Suprapubic skin (tissue), 4 donors: ENCODE results near the gene NIPAL3. TPM values are rescaled to one million over a fixed set of nuclear protein-coding genes. Genes with fewer than 3 reads are reported as not detected.

Source experiments
- DNase-seq, 2 donors: peaks; one replicate each; pipeline ENCODE4 v3.0.0-alpha.2; 2019; ENCODE audit warnings: low spot score in 2 of 2
- H3K27ac ChIP-seq: fragments of 200-600 bp; sonication (generic); one replicate; pipeline ENCODE4 v1.5.1; 2019
- H3K27me3 ChIP-seq: fragments of 200-600 bp; sonication (generic); one replicate; pipeline ENCODE4 v1.5.1; 2019
- H3K36me3 ChIP-seq: fragments of 200-600 bp; sonication (generic); one replicate; pipeline ENCODE4 v1.5.1; 2019
- H3K4me1 ChIP-seq: fragments of 200-600 bp; sonication (generic); one replicate; pipeline ENCODE4 v1.5.1; 2019
- H3K4me3 ChIP-seq: fragments of 200-600 bp; sonication (generic); one replicate; pipeline ENCODE4 v1.5.1; 2019; ENCODE audit warnings: mild to moderate bottlenecking
- H3K9me3 ChIP-seq: fragments of 200-600 bp; sonication (generic); one replicate; pipeline ENCODE4 v1.5.1; 2019
- CTCF ChIP-seq, 2 donors: fragments of 200-600 bp in 1 of 2; fragments of 450-650 bp in 1 of 2; sonication (generic) in 1 of 2; IDR thresholded peaks; one replicate each; pipeline ENCODE4 v1.5.1; 2016 to 2019; ENCODE audit warnings: antibody characterized with exemption in 2 of 2, mild to moderate bottlenecking in 1 of 2, moderate library complexity in 1 of 2
- EP300 ChIP-seq: sonication (generic); formaldehyde crosslinking; IDR thresholded peaks from one replicate; pipeline ENCODE4 v1.6.1; 2017; ENCODE audit warnings: antibody characterized with exemption
- POLR2A ChIP-seq, 2 donors: fragments of 450-650 bp; IDR thresholded peaks; one replicate each; pipeline ENCODE4 v1.6.1; 2017; ENCODE audit warnings: antibody characterized with exemption in 2 of 2, mild to moderate bottlenecking in 2 of 2, moderate library complexity in 2 of 2
- POLR2AphosphoS5 ChIP-seq, 3 donors: sonication (generic); formaldehyde crosslinking; IDR thresholded peaks; one replicate each; pipeline ENCODE4 v1.6.1; 2017; ENCODE audit warnings: antibody characterized with exemption in 3 of 3
- WGBS: methylation state at CpG from one replicate; pipeline ENCODE4 v1.1.5; 2018; 5-methylcytosine and 5-hydroxymethylcytosine counted together
- total RNA-seq, 4 donors: library from RNA; depleted of rRNA; stranded (reverse); fragments of >200 nt; gene quantifications; one replicate each; pipeline ENCODE4 v1.1.0, GENCODE V29; 2016

Gene NIPAL3
- total RNA-seq, 4 donors from 2014 or later: 42.4 to 75.4 (median 64.6) TPM

GRCh38 chr1:24504560-24504959, 89.0 kb downstream of the NIPAL3 start:
- TF ChIP-seq POLR2AphosphoS5 (IDR thresholded peaks at IDR 0.05) (no peak), POLR2A (IDR thresholded peaks at IDR 0.05) (no peak), CTCF (IDR thresholded peaks at IDR 0.05) (no peak), EP300 (no peak)
- Histone ChIP-seq H3K27me3 (no peaks in the 10 kb centered on the region), H3K27ac (no peak overlapping the region), H3K9me3 (no peaks in the 10 kb centered on the region), H3K4me3 (no peak overlapping the region), H3K36me3 (no peaks in the 10 kb centered on the region), H3K4me1 (peaks cover 30% of the 10 kb centered on the region)
- no peak for DNase-seq
- WGBS: 85% methylated on average over 4 of the region's 4 CpGs

- Histone ChIP-seq H3K9me3 (no peaks in the 10 kb centered on the region), H3K4me3 (no peak overlapping the region)
These were observed 90.2 kb downstream of the NIPAL3 start for GRCh38 chr1:24505816-24506215.

DNA sequence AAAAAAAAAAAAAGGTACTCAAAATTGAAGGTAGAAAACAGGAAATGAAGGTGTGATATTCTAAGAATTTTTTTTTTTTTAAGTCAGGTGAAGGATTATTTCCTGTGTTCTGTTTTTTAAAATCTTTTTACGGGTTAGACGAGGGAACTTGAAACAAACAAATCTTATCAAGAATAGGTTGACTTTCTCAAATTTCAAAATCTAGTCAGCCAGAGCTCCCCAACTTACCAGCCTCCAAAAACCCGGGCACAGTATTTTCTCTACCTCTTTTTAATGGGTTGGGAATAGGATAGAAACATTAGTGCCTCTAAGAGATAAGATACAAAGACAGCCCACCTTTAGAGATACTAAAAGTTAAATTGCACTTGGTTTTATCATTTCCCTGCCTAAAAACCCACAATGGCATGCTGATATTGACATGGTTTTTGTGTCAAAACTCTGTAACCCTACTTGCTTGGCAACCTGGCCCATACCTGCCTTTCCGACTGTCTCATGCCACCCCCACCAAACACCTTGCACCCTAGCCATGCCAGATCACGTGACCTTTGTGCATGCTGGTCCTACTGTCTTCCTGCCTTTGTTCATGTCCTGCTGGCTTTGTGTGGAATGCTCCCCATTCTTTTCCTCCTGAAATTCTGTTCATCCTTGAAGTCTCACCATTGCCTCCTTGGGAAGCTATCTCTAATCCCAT, 91.2 kb downstream of the NIPAL3 start:
- 72% methylated on average over 5 of the region's 5 CpGs for WGBS
- Histone ChIP-seq H3K4me1 (peaks cover 26% of the 10 kb centered on the region), H3K27me3 (no peaks in the 10 kb centered on the region), H3K36me3 (no peaks in the 10 kb centered on the region), H3K9me3 (no peaks in the 10 kb centered on the region), H3K27ac (no peak overlapping the region), H3K4me3 (no peak overlapping the region)
- TF ChIP-seq EP300 (no peak), POLR2A (IDR thresholded peaks at IDR 0.05) (no peak)
- DNase-seq: no peak

More at GRCh38 chr1:24505816-24506215, 90.2 kb downstream of the NIPAL3 start:
- TF ChIP-seq POLR2AphosphoS5 (IDR thresholded peaks at IDR 0.05) (no peak), POLR2A (IDR thresholded peaks at IDR 0.05) (no peak), CTCF (IDR thresholded peaks at IDR 0.05) (no peak), EP300 (no peak)
- Histone ChIP-seq H3K27ac (no peak overlapping the region), H3K36me3 (no peaks in the 10 kb centered on the region), H3K4me1 (peaks cover 30% of the 10 kb centered on the region), H3K27me3 (no peaks in the 10 kb centered on the region)
- WGBS: 69% methylated on average over 4 of the region's 4 CpGs
- no peak for DNase-seq

GRCh38 chr1:24507405-24507804, 91.8 kb downstream of the NIPAL3 start:
- Histone ChIP-seq H3K4me3 (no peak overlapping the region), H3K27ac (no peak overlapping the region), H3K36me3 (no peaks in the 10 kb centered on the region), H3K4me1 (peaks cover 23% of the 10 kb centered on the region), H3K27me3 (no peaks in the 10 kb centered on the region), H3K9me3 (no peaks in the 10 kb centered on the region)
- no peak for TF ChIP-seq POLR2AphosphoS5 (IDR thresholded peaks at IDR 0.05)
- no peak for TF ChIP-seq CTCF (IDR thresholded peaks at IDR 0.05)
- no peak for TF ChIP-seq POLR2A (IDR thresholded peaks at IDR 0.05)
- TF ChIP-seq EP300: no peak
- no peak for DNase-seq
- WGBS: 67% methylated on average over 5 of the region's 5 CpGs

GRCh38 chr1:24508911-24509310, 93.3 kb downstream of the NIPAL3 start:
- DNase-seq: no peak
- Histone ChIP-seq H3K27me3 (no peaks in the 10 kb centered on the region), H3K9me3 (no peaks in the 10 kb centered on the region), H3K4me3 (no peak overlapping the region), H3K27ac (no peak overlapping the region), H3K36me3 (no peaks in the 10 kb centered on the region), H3K4me1 (peaks cover 16% of the 10 kb centered on the region)
- WGBS: 96% methylated on average over 5 of the region's 5 CpGs
- TF ChIP-seq POLR2A (IDR thresholded peaks at IDR 0.05) (no peak), CTCF (IDR thresholded peaks at IDR 0.05) (no peak), POLR2AphosphoS5 (IDR thresholded peaks at IDR 0.05) (no peak), EP300 (no peak)

GRCh38 chr1:24513706-24514105, 98.1 kb downstream of the NIPAL3 start:
- no peaks in the 10 kb centered on the region for H3K9me3 ChIP-seq
- no peaks in the 10 kb centered on the region for H3K36me3 ChIP-seq
- H3K27me3 ChIP-seq: no peaks in the 10 kb centered on the region
- WGBS: 64% methylated on average over 2 of the region's 2 CpGs
- TF ChIP-seq POLR2A (IDR thresholded peaks at IDR 0.05) (no peak), POLR2AphosphoS5 (IDR thresholded peaks at IDR 0.05) (no peak), EP300 (no peak), CTCF (IDR thresholded peaks at IDR 0.05) (no peak)
- H3K27ac ChIP-seq: no peak overlapping the region
- no peak overlapping the region for H3K4me3 ChIP-seq
- no peak for DNase-seq
- no peaks in the 10 kb centered on the region for H3K4me1 ChIP-seq
